GM10248 (cell line): ENCODE results near the gene DRAP1.
A peak's percentile ranks its signal among the peaks of the same experiment; 100 is the strongest.

Source experiments
- CTCF ChIA-PET: fragments of 300-600 bp; sonication (Branson Sonifier 250); formaldehyde crosslinking; extraction: SDS; loops from one replicate; lab custom pipeline; 2021; ENCODE audit warnings: antibody characterized with exemption; lab: Yijun Ruan, JAX
- POLR2A ChIA-PET: fragments of 350-650 bp; sonication (Branson Sonifier 250); formaldehyde crosslinking; extraction: SDS; loops from one replicate; lab custom pipeline; 2020; ENCODE audit warnings: antibody characterized with exemption; lab: Yijun Ruan, JAX
- DNase-seq: peaks from one replicate; pipeline ENCODE4 v3.0.0; 2012; ENCODE audit errors: extremely low spot score
- TF ChIP-seq, protein P1 (sequence below): IDR thresholded peaks from 2 replicates; pipeline ENCODE4 v1.5.1; 2012; ENCODE audit warnings: mild to moderate bottlenecking, low read depth; ENCODE audit errors: extremely low read depth, missing control alignments, control extremely low read depth

DRAP1 gene

DNA sequence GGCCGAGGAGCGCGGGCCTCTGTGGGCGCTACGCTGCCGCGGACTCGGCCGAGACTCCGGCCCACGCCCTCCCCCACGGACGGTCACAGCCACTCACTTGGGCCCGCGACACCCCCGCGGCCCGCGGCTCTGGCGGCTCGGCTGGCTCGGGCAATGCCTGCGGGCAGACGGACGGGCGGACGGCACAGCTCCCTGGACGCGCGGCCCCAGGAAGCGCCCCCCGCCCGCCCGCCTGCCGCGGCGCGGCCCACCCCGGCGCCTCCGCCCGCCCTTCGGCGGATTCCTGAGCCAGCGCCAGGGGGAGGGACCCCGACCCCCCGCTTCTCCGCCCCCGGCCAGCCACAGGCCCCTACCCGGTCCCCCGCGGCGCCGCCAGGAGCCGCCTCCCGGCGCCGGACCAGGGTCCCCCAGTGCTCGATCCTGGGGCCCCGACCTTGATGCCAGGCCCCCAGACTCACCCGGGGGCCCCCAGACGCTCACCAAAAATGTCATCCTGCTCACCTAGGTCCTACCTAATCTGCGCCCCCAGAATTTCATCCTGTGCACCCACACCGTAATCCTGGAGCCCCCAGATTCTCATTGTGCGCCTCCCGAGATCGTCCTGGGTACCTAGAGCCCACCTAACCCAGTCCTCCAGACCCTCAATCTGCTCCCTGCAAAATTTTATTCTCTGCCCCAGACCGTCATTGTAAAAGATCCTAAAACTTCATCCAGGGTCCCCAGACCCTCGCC is 46.5 kb upstream of the DRAP1 start, which contains the start of gene EFEMP2:
EFEMP2 (minus strand) TSS at position 215 of the 732 bp plus-strand sequence. CDS start 446 bp downstream, outside the sequence.
- ChIA-PET POLR2A (no interaction called here), CTCF (interaction anchor here (1.5 to 17.2 kb wide), 4 partner anchors 12 to 150 kb away, joined by 5 to 535 read pairs (median 72); partner anchors contain the start of genes CCDC85B, CFL1, CTSW and FIBP)
- DNase-seq, result no peak
- TF ChIP-seq, protein P1, sequence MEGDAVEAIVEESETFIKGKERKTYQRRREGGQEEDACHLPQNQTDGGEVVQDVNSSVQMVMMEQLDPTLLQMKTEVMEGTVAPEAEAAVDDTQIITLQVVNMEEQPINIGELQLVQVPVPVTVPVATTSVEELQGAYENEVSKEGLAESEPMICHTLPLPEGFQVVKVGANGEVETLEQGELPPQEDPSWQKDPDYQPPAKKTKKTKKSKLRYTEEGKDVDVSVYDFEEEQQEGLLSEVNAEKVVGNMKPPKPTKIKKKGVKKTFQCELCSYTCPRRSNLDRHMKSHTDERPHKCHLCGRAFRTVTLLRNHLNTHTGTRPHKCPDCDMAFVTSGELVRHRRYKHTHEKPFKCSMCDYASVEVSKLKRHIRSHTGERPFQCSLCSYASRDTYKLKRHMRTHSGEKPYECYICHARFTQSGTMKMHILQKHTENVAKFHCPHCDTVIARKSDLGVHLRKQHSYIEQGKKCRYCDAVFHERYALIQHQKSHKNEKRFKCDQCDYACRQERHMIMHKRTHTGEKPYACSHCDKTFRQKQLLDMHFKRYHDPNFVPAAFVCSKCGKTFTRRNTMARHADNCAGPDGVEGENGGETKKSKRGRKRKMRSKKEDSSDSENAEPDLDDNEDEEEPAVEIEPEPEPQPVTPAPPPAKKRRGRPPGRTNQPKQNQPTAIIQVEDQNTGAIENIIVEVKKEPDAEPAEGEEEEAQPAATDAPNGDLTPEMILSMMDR, result no peak

DNA sequence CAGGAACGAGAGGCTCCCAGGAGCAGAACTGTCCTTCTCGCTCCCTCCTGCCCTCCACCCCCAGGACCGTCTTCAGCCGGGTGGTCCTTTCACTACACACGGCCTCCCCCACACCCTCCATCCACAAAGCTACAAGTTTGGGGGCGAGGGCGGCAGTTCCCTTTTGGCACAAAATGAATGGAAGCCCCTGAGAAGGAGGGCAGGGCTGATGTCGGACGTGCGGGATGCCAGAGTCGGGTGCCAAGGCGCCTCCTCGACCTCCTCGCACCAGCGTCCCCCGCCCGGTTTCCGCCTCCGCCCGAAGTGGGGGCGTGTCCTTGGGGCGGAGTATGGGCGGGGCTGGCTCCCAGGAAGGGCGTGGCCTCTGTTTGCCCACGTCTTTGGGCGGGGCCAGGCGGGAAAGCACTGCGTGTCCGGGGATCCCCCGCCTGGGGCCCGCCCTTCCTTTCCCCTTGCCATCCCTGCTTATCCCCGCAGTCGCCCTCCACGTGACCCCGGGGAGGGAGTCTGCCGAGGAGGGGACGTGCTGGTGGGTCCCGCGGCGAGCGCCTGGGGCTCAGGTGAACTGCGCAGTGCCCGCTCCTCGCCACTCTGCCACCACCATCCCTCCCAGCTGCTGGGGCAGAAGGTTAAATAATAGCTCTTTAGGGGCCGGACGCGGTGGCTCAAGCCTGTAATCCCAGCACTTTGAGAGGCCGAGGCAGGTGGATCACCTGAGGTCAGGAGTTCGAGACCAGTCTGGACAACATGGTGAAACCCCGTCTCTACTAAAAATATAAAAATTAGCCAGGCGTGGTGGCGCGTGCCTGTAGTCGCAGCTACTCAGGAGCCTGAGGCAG is 45.7 kb upstream of the DRAP1 start:
- DNase-seq, result peak; percentile 97
- POLR2A ChIA-PET, result interaction anchor here (0.5 to 1.0 kb wide), 4 partner anchors 14 to 127 kb away, joined by 3 to 4 read pairs (median 4); partner anchors contain the start of genes CCDC85B and FIBP
- TF ChIP-seq, protein P1, result no peak
- CTCF ChIA-PET, result interaction anchor here (7.1 to 17.2 kb wide), 2 partner anchors 12 to 13 kb away, joined by 133 to 535 read pairs; partner anchors contain the start of genes CCDC85B, CFL1, CTSW and FIBP

DNA sequence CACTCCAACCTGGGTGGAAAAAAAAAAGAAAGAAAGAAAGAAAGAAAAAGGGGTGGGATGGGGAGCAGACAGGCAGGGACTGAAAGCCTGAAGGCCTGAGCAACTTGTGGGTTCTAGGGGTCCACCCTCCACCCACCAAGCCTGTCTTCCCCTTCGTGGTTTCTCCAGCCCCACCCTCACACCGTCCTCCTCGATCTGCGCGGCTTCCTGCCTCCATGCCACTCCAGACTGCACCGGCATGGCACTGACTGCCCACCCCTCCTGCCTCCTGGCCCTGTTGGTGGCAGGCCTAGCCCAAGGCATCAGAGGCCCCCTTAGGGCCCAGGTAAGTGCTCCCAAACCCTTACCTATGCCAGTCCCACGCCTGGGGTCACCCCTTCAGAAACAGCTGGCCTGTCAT is 39.6 kb upstream of the DRAP1 start, which contains the start of gene CTSW:
CTSW (plus strand) TSS at position 221 of the 400 bp plus-strand sequence; CDS start at position 239, 18 bp downstream.
- CTCF ChIA-PET, result interaction anchor here (14.1 to 19.3 kb wide), 3 partner anchors 13 to 110 kb away, joined by 199 to 535 read pairs (median 287); partner anchors contain the start of genes CCDC85B, CFL1, EFEMP2 and FIBP
- POLR2A ChIA-PET, result interaction anchor here (0.6 kb wide), 1 partner anchor 20 kb away, joined by 3 read pairs; the partner anchor contains the start of gene MUS81
- TF ChIP-seq, protein P1, result no peak
- no peak for DNase-seq

DNA sequence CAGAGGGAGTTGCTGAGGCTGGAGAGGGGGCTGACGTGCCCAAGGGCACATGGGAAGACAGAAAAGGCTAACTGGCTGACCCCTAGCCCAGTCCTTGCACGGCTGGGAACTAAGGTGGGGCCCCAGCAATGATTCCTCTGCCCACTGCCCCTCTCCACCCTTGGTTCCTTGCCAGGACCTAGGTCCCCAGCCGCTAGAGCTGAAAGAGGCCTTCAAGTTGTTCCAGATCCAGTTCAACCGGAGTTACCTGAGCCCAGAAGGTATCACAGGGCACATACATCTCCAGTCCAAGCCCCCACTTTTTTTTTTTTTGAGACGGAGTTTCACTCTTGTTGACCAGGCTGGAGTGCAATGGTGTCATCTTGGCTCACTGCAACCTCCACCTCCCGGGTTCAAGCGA is 39.2 kb upstream of the DRAP1 start:
- DNase-seq, result no peak
- CTCF ChIA-PET, result interaction anchor here (14.1 to 19.3 kb wide), 3 partner anchors 12 to 109 kb away, joined by 199 to 535 read pairs (median 287); partner anchors contain the start of genes CCDC85B, CFL1, EFEMP2 and FIBP
- TF ChIP-seq, protein P1, result no peak
- POLR2A ChIA-PET, result no interaction called here

DNA sequence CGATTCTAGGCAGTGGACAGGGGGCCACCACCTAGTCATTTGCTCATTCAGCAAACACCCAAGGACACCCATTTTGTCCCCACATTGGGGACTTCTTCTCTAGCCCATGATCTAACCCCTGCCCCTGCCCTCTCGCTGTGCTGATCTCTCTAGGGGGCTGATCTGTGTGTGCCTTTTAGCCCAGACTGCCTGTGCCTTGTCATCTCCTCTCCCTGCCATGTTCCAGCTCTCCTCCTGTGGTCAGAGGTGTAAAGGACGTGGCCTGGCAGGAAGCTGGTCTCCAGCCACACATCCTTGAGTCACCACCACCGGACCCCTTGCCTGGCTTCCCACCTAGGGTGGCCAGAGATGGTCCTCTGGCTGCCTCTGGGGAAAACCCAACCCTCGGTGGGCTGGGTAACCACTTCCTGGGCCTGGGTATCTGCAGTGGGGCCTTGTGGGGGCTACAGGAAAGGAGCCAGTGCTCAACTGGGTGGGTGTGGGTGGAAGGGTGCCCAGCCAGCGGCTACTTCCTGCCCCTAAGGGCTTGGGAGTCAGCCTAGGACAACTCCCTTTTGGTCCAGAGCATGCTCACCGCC is 38.3 kb upstream of the DRAP1 start:
- TF ChIP-seq, protein P1, result no peak
- POLR2A ChIA-PET, result interaction anchor here (0.6 to 1.0 kb wide), 2 partner anchors 21 to 176 kb away, joined by 3 to 4 read pairs; partner anchors contain the start of gene MUS81
- CTCF ChIA-PET, result interaction anchor here (14.1 to 19.3 kb wide), 3 partner anchors 11 to 108 kb away, joined by 199 to 535 read pairs (median 287); partner anchors contain the start of genes CCDC85B, CFL1, EFEMP2 and FIBP
- no peak for DNase-seq
